HG02970 (cell line): ENCODE data around the gene KCND3.

ENCODE experiments used
- ATAC-seq: cut with Tn5 transposase; IDR thresholded peaks from one replicate; pipeline ENCODE4 v1.9.1; 2021; ENCODE audit warnings: mild to moderate bottlenecking, moderate library complexity, moderate number of reproducible peaks; ENCODE audit not compliant: unreplicated experiment, low FRiP score

Gene KCND3

GRCh38 chr1:111988743-111989453, 570 bp downstream of the KCND3 start:
- ATAC-seq: no peak

GRCh38 chr1:111988377-111988742, 1.1 kb downstream of the KCND3 start:
- ATAC-seq: no peak

- no peak for ATAC-seq
Measured at GRCh38 chr1:111987502-111987901, 2.0 kb downstream of the KCND3 start.

DNA sequence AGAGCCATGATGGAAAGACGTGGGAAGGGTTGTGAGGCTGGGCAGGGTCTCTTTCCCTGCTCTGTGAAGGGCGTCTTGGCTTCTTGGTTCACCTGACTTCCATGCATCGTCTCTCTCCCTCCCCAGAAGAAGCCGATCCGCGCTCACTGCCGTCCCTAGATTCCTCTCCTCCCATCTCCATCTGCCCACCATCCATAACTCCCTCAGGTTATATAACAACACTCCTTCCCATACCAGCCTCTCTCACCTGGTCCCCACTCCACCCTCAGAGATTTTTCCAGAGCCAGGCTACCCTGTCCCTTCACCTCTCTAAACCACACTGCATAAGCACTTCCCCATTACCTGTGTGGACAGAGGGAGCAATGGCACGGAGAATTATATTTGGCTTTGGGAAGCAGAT, 6.0 kb downstream of the KCND3 start:
- no peak for ATAC-seq

- no peak for ATAC-seq
Measured at GRCh38 chr1:111982428-111982827, 7.0 kb downstream of the KCND3 start.

GRCh38 chr1:111981871-111982270, 7.6 kb downstream of the KCND3 start:
- no peak for ATAC-seq

GRCh38 chr1:111981090-111981489, 8.4 kb downstream of the KCND3 start:
- ATAC-seq: no peak

DNA sequence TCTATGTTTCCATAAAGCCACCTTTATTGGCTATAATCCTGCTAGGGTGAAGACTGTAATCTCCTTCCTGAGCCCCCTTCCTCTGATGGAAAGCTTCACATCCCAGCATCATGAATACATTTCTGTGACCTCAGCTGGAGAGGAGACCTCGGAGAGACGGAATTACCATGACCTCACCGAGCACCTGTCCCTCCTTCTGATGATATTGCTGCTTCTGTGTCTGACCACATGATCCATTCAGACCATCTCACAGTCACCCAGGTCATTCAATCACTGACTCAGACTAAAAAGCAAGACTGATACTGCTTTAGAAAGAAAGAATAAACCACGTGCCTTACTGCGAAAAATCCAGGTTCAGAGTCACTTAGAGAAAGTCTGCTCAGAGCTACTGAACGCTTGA, 8.8 kb downstream of the KCND3 start:
- no peak for ATAC-seq

DNA sequence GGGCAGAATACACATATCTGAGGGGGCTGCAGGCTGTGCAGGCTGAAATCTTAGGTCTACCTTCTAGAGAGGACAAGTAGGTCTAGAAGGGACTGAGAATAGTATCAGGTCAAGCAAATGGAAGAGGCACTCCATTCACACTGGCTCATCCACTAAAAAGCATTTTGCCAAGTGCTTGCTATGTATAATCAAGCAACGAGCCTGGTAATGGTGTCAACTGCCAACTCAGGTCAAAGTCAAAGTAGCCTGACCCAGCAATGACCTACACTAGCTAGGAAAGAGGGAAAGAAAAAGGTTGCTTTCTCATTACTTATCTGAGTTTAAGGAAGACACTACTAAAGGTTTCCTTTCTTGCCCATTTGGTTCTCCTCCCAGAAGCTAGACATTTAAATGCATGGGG, 10.8 kb downstream of the KCND3 start:
- no peak for ATAC-seq

- no peak for ATAC-seq
Measured at GRCh38 chr1:111977378-111977777, 12.1 kb downstream of the KCND3 start.

- no peak for ATAC-seq
Measured at GRCh38 chr1:111976842-111977241, 12.6 kb downstream of the KCND3 start.

- no peak for ATAC-seq
Measured at GRCh38 chr1:111976332-111976731, 13.1 kb downstream of the KCND3 start.

GRCh38 chr1:111973150-111973790, 16.2 kb downstream of the KCND3 start:
- ATAC-seq: no peak

DNA sequence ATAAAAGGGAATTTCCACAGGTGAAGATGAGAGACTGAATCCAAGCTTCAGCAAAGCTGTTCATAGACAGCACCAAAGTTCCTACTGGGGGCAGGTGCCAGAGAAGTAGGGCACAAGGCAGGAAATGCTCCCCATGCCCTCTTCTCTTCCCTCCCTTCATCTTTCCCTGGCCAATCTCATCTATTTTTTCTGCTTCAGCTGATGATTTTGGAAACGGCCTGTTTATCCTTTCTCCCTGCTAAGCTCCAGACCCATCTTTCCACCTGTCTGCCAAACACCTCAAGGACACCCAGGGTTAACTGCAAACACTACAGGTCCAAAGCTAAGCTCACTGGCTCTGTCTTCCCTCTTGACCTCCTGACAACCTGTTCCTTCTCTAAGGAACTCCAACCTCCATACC, 18.1 kb downstream of the KCND3 start:
- ATAC-seq: no peak

GRCh38 chr1:111968511-111968910, 21.0 kb downstream of the KCND3 start:
- ATAC-seq: no peak

GRCh38 chr1:111967886-111968285, 21.6 kb downstream of the KCND3 start:
- no peak for ATAC-seq

DNA sequence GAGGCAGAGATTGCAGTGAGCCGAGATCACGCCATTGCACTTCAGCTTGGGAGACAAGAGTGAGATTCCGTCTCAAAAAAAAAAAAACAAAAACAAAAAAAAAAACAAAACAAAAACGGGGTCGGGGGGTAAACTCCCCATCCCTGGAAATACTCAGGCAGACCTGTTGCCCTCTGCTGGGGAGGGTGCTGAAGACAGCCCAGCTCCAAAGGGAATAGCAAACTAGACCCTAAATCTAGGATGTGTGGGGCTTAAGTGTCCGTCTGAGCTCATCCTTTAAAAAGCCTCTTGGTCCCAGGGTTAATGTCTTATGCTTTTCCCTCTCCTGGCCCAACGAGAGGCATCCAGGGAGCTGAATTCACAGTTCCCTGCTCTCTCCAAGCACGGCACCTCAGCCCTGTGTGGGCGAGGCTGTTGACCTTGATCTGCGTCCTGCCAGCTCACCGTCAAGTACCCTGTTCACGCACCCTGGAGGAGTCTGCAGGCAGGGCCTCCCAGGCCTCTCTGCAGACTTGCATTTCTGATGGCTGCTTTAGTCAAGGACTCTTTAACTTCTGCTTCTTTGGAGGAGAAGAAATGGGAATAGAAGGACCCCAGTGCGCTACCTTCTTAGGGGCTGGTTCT, 22.3 kb downstream of the KCND3 start:
- ATAC-seq: no peak

DNA sequence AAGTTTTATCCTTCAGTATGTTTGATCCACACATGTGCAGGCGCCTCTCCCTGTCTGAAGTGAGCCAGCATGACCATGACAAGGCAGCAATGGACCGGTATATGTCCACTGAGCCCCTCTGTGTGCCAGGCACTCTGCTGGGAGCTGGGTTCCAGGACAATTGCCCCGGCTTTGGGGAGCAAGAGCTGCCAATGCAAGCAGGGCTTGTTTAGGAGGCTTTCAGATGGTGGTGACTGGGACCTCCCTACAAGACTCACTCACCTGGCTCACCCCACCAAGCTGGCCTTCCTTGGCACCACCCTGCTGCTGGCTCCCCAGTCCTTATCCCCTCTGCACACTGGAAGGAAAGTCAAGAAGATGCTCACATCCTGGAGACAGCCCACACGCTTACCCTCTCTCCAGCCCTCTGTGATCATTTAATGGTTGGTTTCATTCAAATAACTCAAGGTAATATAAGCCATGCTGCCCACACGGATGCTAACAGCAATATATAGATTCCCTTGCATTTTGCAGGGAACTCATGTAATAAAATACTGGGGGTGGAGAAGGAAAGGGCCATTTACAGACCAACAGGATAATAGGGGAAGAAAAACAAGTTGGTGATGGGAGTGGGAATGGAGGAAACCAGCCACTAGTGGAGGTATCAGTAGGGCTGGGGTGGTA, 23.6 kb downstream of the KCND3 start:
- no peak for ATAC-seq

- no peak for ATAC-seq
Measured at GRCh38 chr1:111963985-111964738, 25.3 kb downstream of the KCND3 start.

DNA sequence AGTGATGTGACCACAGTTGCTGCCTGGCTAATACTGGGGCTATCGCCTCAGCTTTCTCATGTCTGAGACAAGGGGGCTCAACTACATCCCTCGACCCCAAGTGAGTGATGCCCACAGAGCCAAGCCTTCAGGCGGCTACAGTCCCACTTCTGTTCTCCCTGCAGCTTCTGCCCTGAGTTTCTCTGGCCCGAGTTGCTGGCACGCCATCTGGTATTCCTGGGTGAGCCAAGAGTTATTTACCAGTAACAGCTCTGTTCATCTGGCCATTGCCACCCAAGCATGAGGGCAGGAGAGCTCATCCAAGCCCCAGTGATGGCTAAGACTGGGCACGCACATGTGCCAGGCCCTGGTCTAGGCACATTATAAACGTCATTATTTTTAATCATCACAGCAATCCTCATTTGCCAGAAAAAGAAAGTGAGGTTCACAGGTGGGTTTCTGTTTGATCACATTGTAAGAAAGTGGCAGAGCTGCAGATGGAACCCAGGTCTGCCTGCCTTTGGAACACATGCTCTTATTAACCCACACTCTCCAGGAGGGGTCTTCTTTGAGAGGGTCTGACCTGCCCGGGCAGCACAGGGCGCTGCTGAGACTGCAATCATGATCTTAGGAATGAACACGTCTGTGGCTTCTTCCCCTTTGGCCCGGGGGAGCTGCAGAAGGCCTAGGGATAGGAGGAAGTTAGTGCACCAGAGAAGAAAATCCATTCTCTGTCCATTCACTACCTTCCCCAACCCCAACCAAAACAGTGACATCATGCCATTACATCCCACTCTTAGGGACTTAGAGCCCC, 27.5 kb downstream of the KCND3 start:
- no peak for ATAC-seq
